Smooth muscle cell of bladder (primary cell): ENCODE measurements around the gene OR6M1. TPM values are rescaled to one million over a fixed set of nuclear protein-coding genes. Genes with fewer than 3 reads are reported as not detected.

Experiments used
- total RNA-seq: library from RNA; depleted of rRNA; stranded (reverse); fragments of >200 nt; gene quantifications from 2 replicates; pipeline ENCODE4 v1.2.3, GENCODE V29; 2014

The OR6M1 gene
- not detected in 2 replicates for total RNA-seq

GRCh38 chr11:123806249-123806648 lies at the start of gene OR6M1:
OR6M1 (minus strand) TSS chr11:123806349; CDS start chr11:123806349, 0 bp downstream.

Other genes with a start within 250 kb of the OR6M1 start
- gene SCN3B, start 151.7 kb downstream of the OR6M1 start, total RNA-seq, result not detected in 2 replicates
- gene ZNF202, start 64.7 kb downstream of the OR6M1 start, total RNA-seq, result 4.0 and 7.0 TPM in 2 replicates
- gene OR6X1, start 51.8 kb downstream of the OR6M1 start, total RNA-seq, result not detected in 2 replicates
- not detected in 2 replicates for gene TMEM225, start 79.3 kb upstream of the OR6M1 start, total RNA-seq
- not detected in 2 replicates for gene OR8D4, start 95.8 kb upstream of the OR6M1 start, total RNA-seq
- under 0.01 TPM in 1 of 2 replicates, not detected in the other for gene OR4D5, start 133.3 kb upstream of the OR6M1 start, total RNA-seq
- gene OR6T1, start 137.5 kb upstream of the OR6M1 start, total RNA-seq, result not detected in 2 replicates
- not detected in 2 replicates for gene OR10S1, start 171.4 kb upstream of the OR6M1 start, total RNA-seq
- not detected in 2 replicates for gene OR10G6, start 188.8 kb upstream of the OR6M1 start, total RNA-seq
- gene OR10G4, start 206.6 kb upstream of the OR6M1 start, total RNA-seq, result not detected in 2 replicates
- not detected in 2 replicates for gene OR10G9, start 216.7 kb upstream of the OR6M1 start, total RNA-seq
- not detected in 2 replicates for gene OR10G8, start 220.4 kb upstream of the OR6M1 start, total RNA-seq
- not detected in 2 replicates for gene OR10G7, start 235.0 kb upstream of the OR6M1 start, total RNA-seq